ENCODE results near the gene C10orf105. TPM values are rescaled to one million over a fixed set of nuclear protein-coding genes. Genes with fewer than 3 reads are reported as not detected.

Gene C10orf105
- total and polyA plus RNA-seq, 2 of the 8 experiments (the other 6 are each of a cell fraction or from before 2014, with no cell fraction given), result 0.71 to 0.73 TPM

GRCh38 chr10:71714031-71714410 is 5.6 kb downstream of the C10orf105 start:
- Histone ChIP-seq H3K27me3 (replicated peaks in 1 of 4; ENCODE audit: control insufficient read depth in 3 of 4, extremely low read depth in 1 of 4, insufficient read depth in 3 of 4, low read length in 3 of 4) (no peaks in the 10 kb centered on the region; a peak in 1 of 7 replicates), H3K27ac (ENCODE audit: low read depth, low read length) (no peak overlapping the region), H3K4me1 (replicated peaks in 1 of 4; ENCODE audit: control insufficient read depth in 3 of 4, insufficient read depth in 4 of 4, low read length in 3 of 4) (peaks cover 0 to 6% (median under 1%) of the 10 kb centered on the region in 4 experiments; a peak in 3 of 7 replicates), H4K8ac (ENCODE audit: extremely low read depth, insufficient read depth, low read length) (no peak overlapping the region), H3K9me3 (ENCODE audit: insufficient read depth in 2 of 2, low read depth in 1 of 2, low read length in 1 of 2) (no peaks in the 10 kb centered on the region), H3K56ac (replicated peaks; ENCODE audit: insufficient read length, low read depth, low read length) (no peak overlapping the region), H4K5ac (ENCODE audit: insufficient read length, low read depth, low read length) (no peak overlapping the region), H2BK15ac (ENCODE audit: low read length) (no peak overlapping the region; the same call in 1 of the 2 replicates), H2BK120ac (replicated peaks; ENCODE audit: low read depth, low read length) (no peak overlapping the region), H3K23me2 (ENCODE audit: low read depth, low read length) (no peaks in the 10 kb centered on the region), H3K4me3 (ENCODE audit: extremely low read depth in 1 of 4, insufficient read depth in 2 of 4, low read depth in 3 of 4, low read length in 4 of 4) (no peak overlapping the region), H4K91ac (replicated peaks; ENCODE audit: insufficient read length, low read length) (no peak overlapping the region), H3K36me3 (ENCODE audit: control insufficient read depth in 2 of 4, insufficient read depth in 4 of 4, low read length in 3 of 4) (no peaks in the 10 kb centered on the region), H2BK12ac (ENCODE audit: low read depth, low read length) (no peak overlapping the region), H3K9ac (replicated peaks in 1 of 4; ENCODE audit: extremely low read depth in 1 of 4, low read depth in 3 of 4, low read length in 3 of 4) (no peak overlapping the region), H3K79me2 (ENCODE audit: control insufficient read depth in 1 of 2, insufficient read depth in 2 of 2, low read length in 2 of 2) (no peaks in the 10 kb centered on the region), H3K79me1 (ENCODE audit: low read depth, low read length) (no peaks in the 10 kb centered on the region), H2AFZ (ENCODE audit: low read length) (no peak overlapping the region), H3K18ac (ENCODE audit: extremely low read depth, low read length) (no peak overlapping the region), H3K23ac (ENCODE audit: insufficient read length) (no peak overlapping the region), H2BK5ac (ENCODE audit: low read depth, low read length) (no peak overlapping the region), H4K20me1 (replicated peaks in 1 of 2; ENCODE audit: control insufficient read depth in 1 of 2, insufficient read depth in 2 of 2, low read length in 2 of 2) (no peaks in the 10 kb centered on the region), H2BK20ac (ENCODE audit: low read length) (no peak overlapping the region), H3K14ac (ENCODE audit: insufficient read length) (no peak overlapping the region), H3K4ac (replicated peaks; ENCODE audit: insufficient read length, low read depth, low read length) (no peak overlapping the region), H2AK5ac (ENCODE audit: low read depth, low read length) (no peak overlapping the region), H3K4me2 (ENCODE audit: insufficient read depth in 1 of 2, low read depth in 2 of 2, low read length in 2 of 2) (no peak overlapping the region)
- FAIRE-seq (no peak), DNase-seq (ENCODE audit: low read depth in 1 of 2, low spot score in 2 of 2) (no peak)
- WGBS, 2 experiments (ENCODE audit: extremely low coverage in 1 of 2, insufficient coverage in 1 of 2, insufficient read length in 1 of 2, insufficient replicate concordance in 2 of 2, low coverage in 1 of 2, low lambda C conversion rate in 2 of 2, missing lambda C conversion rate in 1 of 2), result 81% methylated on average over 4 of the region's 4 CpGs; no CpG with 5 or more reads in 1 of the 2 experiments
- ChIA-PET CTCF (ENCODE audit: partially characterized antibody) (interaction anchor here (0.7 to 7.2 kb wide), 10 partner anchors 7 to 508 kb away, joined by 3 to 65 read pairs (median 4); partner anchors contain the start of gene VSIR), POLR2A (ENCODE audit: partially characterized antibody) (no interaction called here)
- TF ChIP-seq SUZ12 (IDR thresholded peaks at IDR 0.05; ENCODE audit: low read length) (no peak), KDM4A (IDR thresholded peaks at IDR 0.05; ENCODE audit: low read depth, low read length, severe bottlenecking) (no peak), RBBP5 (IDR thresholded peaks at IDR 0.05; ENCODE audit: borderline replicate concordance, low read depth, low read length) (no peak), FOSL1 (IDR thresholded peaks at IDR 0.05; ENCODE audit: insufficient read depth, low read depth, low read length) (no peak), YY1 (IDR thresholded peaks at IDR 0.05; ENCODE audit: low read depth, low read length) (no peak), SRF (IDR thresholded peaks at IDR 0.05; ENCODE audit: low read depth, low read length) (no peak), MAFK (IDR thresholded peaks at IDR 0.05; ENCODE audit: low read depth, low read length) (no peak), SIRT6 (IDR thresholded peaks at IDR 0.05; ENCODE audit: low read length) (no peak)
